Ectodermal cell (in vitro differentiated cells): ENCODE measurements around the gene KLB.
"Not testable (repeated sequence)": the region's sequence is repeated elsewhere in the genome, so short reads cannot be mapped to it uniquely, and the experiment has no call there.

ENCODE experiments used
- H3K27ac ChIP-seq: 2 replicates; pipeline ENCODE4 v1.7.0; 2013; ENCODE audit warnings: mild to moderate bottlenecking, low read depth, low read length; ENCODE audit not compliant: insufficient read depth, poor library complexity, severe bottlenecking
- H3K27me3 ChIP-seq: 2 replicates; pipeline ENCODE4 v1.7.0; 2013; ENCODE audit warnings: mild to moderate bottlenecking, low read length; ENCODE audit not compliant: insufficient read depth, control insufficient read depth, poor library complexity, severe bottlenecking
- H3K36me3 ChIP-seq: one replicate; pipeline ENCODE4 v1.7.0; 2013; ENCODE audit warnings: low read length; ENCODE audit not compliant: control insufficient read depth, insufficient read depth
- H3K4me1 ChIP-seq: one replicate; pipeline ENCODE4 v1.7.0; 2013; ENCODE audit warnings: low read length; ENCODE audit not compliant: control insufficient read depth, insufficient read depth
- H3K4me3 ChIP-seq: 2 replicates; pipeline ENCODE4 v1.7.0; 2013; ENCODE audit warnings: low read depth, low read length, control low read depth; ENCODE audit not compliant: insufficient read depth
- H3K9me3 ChIP-seq: 2 replicates; pipeline ENCODE4 v1.7.0; 2013; ENCODE audit warnings: mild to moderate bottlenecking, low read length, moderate library complexity; ENCODE audit not compliant: control insufficient read depth
- WGBS, 2 experiments: methylation state at CpG; one replicate each; pipeline ENCODE4 v1.1.7; 2013; ENCODE audit warnings: missing lambda C conversion rate in 2 of 2; 5-methylcytosine and 5-hydroxymethylcytosine counted together

The KLB gene

DNA sequence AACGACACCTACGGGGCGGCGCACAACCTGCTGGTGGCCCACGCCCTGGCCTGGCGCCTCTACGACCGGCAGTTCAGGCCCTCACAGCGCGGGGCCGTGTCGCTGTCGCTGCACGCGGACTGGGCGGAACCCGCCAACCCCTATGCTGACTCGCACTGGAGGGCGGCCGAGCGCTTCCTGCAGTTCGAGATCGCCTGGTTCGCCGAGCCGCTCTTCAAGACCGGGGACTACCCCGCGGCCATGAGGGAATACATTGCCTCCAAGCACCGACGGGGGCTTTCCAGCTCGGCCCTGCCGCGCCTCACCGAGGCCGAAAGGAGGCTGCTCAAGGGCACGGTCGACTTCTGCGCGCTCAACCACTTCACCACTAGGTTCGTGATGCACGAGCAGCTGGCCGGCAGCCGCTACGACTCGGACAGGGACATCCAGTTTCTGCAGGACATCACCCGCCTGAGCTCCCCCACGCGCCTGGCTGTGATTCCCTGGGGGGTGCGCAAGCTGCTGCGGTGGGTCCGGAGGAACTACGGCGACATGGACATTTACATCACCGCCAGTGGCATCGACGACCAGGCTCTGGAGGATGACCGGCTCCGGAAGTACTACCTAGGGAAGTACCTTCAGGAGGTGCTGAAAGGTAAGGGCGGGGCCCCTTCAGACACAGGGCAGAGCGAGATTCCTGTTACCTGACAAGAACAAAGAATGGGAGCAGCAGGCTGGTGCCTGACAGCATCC, 40.3 kb downstream of the KLB start:
- Histone ChIP-seq H3K4me1 (no peaks in the 10 kb centered on the region), H3K27ac (no peak overlapping the region), H3K4me3 (no peak overlapping the region), H3K9me3 (no peaks in the 10 kb centered on the region), H3K36me3 (peaks cover 6% of the 10 kb centered on the region), H3K27me3 (no peaks in the 10 kb centered on the region)
- WGBS, 2 experiments: 79 to 84% methylated on average over 61 of the region's 61 CpGs

DNA sequence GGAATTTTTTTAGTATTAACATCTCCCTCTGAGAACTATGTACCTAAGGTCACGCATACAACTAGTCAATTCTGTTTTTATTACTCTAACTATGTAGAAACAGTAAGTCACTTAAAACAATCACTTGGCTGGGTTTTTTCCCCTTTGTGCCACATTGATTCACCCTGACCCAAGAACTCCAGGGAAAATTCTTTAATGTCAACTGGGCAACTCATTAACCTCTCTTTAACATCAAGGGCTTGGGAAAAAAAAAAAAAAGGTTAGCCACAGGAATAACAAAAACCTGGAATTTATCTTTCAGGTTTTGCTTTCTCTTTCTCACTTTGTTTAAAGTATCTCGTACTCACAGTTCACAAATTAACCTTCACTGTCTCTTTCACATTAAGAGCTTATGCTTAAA, 43.9 kb downstream of the KLB start:
- Histone ChIP-seq H3K36me3 (peaks cover 35% of the 10 kb centered on the region), H3K27ac (peak overlapping the region; percentile 26), H3K27me3 (no peaks in the 10 kb centered on the region), H3K9me3 (no peaks in the 10 kb centered on the region), H3K4me1 (no peaks in the 10 kb centered on the region), H3K4me3 (no peak overlapping the region)
- 67 to 72% methylated on average over 2 of the region's 2 CpGs for WGBS, 2 experiments

DNA sequence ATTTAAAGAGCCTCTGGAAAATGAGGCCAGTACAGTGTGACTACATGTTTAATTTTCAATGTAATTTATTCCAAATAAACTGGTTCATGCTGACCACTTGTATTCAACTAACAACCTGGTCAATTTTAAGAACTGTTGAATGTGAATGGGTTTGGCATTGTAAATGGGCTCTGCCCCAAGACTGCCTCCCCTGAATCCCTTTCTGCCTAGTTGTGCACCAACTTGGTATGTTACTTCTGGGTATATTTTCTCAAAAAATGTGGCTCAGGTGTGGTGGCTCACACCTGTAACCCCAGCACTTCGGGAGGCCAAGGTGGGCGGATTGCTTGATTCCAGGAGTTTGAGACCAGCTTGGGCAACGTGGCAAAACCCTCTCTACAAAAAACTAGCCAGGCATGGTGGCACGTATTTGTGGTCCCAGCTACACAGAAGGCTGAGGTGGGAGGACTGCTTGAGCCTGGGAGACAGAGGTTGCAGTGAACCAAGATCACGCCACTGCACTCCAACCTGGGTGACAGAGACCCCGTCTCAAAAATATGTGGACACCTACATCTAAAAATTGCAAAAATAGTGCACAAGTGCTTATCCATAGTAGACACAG, 44.8 kb downstream of the KLB start:
- peaks cover 40% of the 10 kb centered on the region for H3K36me3 ChIP-seq
- no peaks in the 10 kb centered on the region for H3K9me3 ChIP-seq
- H3K4me3 ChIP-seq: no peak overlapping the region
- no peaks in the 10 kb centered on the region for H3K4me1 ChIP-seq
- 90 to 91% methylated on average over 6 of the region's 6 CpGs for WGBS, 2 experiments
- no peaks in the 10 kb centered on the region for H3K27me3 ChIP-seq
- peak overlapping the region; percentile 44 for H3K27ac ChIP-seq

DNA sequence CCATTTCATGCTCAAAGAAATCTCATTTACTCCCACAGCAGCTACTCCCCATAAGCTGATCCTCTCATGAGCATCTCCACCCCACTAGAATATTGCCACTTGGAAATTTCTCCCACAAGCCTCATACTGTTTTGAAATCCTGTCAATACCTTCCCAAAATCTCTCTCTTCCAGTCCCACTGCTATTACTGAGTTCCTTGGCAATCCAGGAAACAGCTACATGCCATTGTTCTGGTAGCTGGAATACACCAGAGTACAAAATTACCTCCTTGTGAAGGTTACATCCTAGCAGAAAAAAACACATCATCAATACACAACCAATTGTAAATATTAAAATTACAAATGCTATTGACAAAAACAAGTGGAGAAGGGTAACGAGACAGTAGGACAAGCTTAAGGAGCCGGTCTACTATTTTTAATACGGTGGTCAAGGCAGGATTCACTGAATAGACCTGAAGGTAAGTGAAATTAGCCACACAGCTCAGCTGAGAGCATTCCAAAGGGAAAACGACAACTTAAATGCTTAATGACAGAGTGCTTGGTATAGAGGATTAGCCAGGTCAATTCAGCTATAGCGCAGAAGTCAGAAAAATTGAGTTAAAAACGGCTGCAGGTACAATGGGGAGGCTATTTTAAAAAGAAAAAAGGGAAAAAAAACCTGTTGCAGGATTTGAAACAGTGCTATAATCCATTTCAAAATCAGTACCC, 45.6 kb downstream of the KLB start:
- Histone ChIP-seq H3K27me3 (no peaks in the 10 kb centered on the region), H3K9me3 (no peaks in the 10 kb centered on the region), H3K4me3 (no peak overlapping the region), H3K4me1 (peaks cover 3% of the 10 kb centered on the region), H3K36me3 (peaks cover 48% of the 10 kb centered on the region), H3K27ac (no peak overlapping the region)
- WGBS, 2 experiments: 93 to 98% methylated on average over 6 of the region's 6 CpGs

DNA sequence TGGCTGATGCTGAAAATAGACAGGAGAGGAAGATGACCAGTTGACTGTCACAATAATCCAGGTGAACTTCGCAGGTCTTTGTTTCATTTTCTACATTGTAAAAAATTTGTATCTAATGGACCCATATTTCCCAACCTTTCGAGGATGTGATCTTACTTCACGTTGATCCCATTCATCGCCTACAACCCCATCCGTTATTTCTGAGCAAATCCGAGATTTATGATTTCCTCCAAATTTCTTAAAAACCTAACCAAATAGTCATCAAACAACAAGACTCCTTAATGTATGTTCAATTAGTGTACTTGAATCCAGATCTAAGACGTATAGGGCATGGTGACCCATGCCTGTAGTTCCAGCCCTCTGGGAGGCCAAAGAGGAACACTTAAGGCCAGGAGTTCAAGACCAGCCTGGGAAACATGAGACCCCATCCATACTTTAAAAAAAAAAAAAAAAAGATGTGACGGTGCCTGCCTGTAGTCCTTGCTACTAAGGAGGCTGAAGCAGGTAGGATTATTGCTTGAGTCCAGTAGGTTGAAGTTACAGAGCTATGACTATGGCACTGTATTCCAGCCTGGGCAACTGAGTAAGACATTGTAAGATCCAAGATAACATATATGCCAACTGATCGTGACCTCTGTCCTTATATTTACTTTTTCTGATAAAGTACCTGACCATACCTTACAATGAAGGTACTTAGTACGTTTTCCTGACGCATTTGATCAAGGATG, 46.3 kb downstream of the KLB start:
- no peak overlapping the region for H3K27ac ChIP-seq
- no peaks in the 10 kb centered on the region for H3K9me3 ChIP-seq
- no peak overlapping the region for H3K4me3 ChIP-seq
- H3K27me3 ChIP-seq: no peaks in the 10 kb centered on the region
- peaks cover 52% of the 10 kb centered on the region for H3K36me3 ChIP-seq
- WGBS, 2 experiments: 97% methylated on average over 11 of the region's 11 CpGs
- peaks cover 7% of the 10 kb centered on the region for H3K4me1 ChIP-seq

DNA sequence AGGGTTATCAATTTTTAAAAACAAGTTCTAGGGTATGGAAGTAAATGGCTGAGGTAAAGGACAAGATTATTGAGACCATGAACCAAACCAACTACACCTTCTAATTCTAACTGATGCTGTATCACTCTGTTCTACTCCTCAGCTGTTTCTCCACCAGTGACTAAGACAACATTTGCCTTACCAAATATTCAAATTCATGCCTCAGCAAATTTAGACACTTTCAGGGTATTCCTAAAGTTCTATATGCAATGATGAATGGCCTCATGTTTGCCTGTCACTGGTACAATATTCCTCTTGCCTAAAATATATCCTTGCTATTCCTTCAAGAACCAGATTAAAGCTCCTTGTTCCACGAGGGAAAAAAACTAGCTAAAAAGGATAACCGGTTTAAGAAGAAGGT, 47.0 kb downstream of the KLB start:
- H3K4me1 ChIP-seq: peaks cover 7% of the 10 kb centered on the region
- peaks cover 52% of the 10 kb centered on the region for H3K36me3 ChIP-seq
- no peak overlapping the region for H3K4me3 ChIP-seq
- no peaks in the 10 kb centered on the region for H3K27me3 ChIP-seq
- 94 to 100% methylated on average over 2 of the region's 2 CpGs for WGBS, 2 experiments
- H3K27ac ChIP-seq: no peak overlapping the region
- no peaks in the 10 kb centered on the region for H3K9me3 ChIP-seq

DNA sequence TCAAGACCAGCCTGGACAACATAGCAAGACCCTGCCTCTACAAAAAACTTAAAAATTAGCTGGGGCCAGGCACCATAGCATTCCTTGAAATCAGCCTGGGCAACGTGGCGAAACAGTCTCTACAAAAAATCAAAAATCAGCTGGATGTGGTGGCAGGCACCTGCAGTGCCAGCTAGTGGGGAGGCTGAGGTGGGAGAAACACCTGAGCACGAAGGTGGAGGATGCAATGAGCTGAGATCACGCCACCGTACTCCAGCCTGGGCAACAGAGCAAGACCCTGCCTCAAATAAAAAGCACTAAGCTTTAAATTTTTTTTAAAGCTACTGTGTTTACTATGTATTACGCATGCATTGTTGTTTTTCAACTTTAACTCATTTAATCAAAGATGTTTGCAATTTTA, 48.8 kb downstream of the KLB start:
- peaks cover 7% of the 10 kb centered on the region for H3K4me1 ChIP-seq
- WGBS, 2 experiments: 95 to 97% methylated on average over 6 of the region's 6 CpGs
- peaks cover 52% of the 10 kb centered on the region for H3K36me3 ChIP-seq
- no peaks in the 10 kb centered on the region for H3K27me3 ChIP-seq
- H3K27ac ChIP-seq: no peak overlapping the region
- no peak overlapping the region for H3K4me3 ChIP-seq
- no peaks in the 10 kb centered on the region for H3K9me3 ChIP-seq

DNA sequence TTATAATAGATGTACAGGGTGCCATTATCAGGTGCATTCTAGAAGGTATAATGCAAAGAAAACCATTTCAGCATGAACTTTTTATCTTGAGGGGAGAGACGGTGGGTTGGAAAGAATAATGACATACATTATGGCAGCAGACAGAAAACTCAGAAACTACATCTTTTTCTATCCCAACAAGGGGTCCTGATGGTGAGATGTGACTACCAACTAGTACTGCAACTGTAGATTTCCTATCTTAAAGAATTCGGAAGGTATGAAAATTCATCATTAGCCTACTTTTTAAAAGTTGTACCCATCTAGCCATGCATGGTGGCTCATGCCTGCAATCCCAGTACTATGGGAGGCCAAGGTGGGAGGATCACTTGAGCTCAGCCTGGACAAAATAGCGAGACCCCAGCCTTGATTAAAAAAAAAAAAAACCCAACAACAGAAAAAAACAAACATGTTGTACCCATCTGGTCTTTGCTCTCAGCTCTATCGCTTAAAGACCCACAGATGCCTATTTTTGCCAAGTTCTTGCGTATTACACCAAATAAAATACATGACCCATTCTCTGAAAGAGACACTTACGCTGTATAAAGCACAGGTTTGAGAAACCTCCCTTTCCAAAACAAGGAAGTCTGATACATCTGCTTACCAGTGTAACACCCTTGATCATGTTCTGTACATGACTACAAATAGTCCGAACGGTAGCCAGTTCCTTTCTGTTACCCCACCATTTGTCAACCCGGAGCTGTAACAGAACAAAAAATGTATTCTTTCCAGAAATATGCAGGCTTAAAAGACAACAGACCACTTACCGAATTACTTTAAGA, 50.4 kb downstream of the KLB start:
- peaks cover 44% of the 10 kb centered on the region for H3K36me3 ChIP-seq
- H3K27ac ChIP-seq: no peak overlapping the region
- H3K4me3 ChIP-seq: peak overlapping the region; percentile 89
- WGBS, 2 experiments: 87 to 91% methylated on average over 9 to 10 of the region's 10 CpGs
- peaks cover 7% of the 10 kb centered on the region for H3K4me1 ChIP-seq
- H3K27me3 ChIP-seq: no peaks in the 10 kb centered on the region
- H3K9me3 ChIP-seq: no peaks in the 10 kb centered on the region

DNA sequence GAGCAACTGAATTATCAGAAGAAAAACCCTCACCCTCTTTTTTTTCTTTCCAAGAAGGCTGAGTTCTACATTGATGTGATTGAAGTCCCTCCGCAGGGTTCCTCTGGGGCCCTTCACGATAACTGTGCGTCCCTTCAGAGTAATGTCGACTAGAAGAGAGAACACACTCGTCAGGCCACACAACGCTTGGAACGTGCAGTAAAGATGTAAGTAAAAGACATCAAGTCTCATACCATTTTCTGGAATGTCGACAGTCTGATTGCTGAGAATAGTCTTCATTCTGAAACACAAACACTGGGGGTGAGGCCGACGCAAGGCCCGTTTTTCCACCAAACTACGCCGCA, 51.4 kb downstream of the KLB start:
- not testable (repeated sequence) for H3K4me1 ChIP-seq, H3K9me3 ChIP-seq, H3K27me3 ChIP-seq
- Histone ChIP-seq H3K4me3 (peak overlapping the region; percentile 89), H3K27ac (peak overlapping the region; percentile 93), H3K36me3 (peaks cover 37% of the 10 kb centered on the region)
- 0% methylated on average over 13 of the region's 13 CpGs for WGBS, 2 experiments
